HL-60 (cell line): ENCODE results near the gene SLC22A1.

Experiments used
- DNase-seq, 2 experiments: peaks; one replicate each; pipeline ENCODE4 v3.0.0-alpha.2; 2010 to 2020; ENCODE audit warnings: low read depth in 1 of 2, low spot score in 1 of 2
- H3K27ac ChIP-seq: fragments of 250-450 bp; sonication (Bioruptor Pico); replicated peaks from 2 replicates; pipeline ENCODE4 v1.5.1; 2020; ENCODE audit warnings: mild to moderate bottlenecking, moderate library complexity
- H3K27me3 ChIP-seq: fragments of 250-450 bp; sonication (Bioruptor Pico); 2 replicates; pipeline ENCODE4 v1.5.1; 2021; ENCODE audit warnings: mild to moderate bottlenecking, moderate library complexity; ENCODE audit not compliant: insufficient read depth, poor library complexity, severe bottlenecking
- H3K4me3 ChIP-seq: replicated peaks from 2 replicates; pipeline ENCODE4 v1.5.1; 2011; ENCODE audit warnings: mild to moderate bottlenecking, control low read depth, low read length; ENCODE audit not compliant: insufficient read depth
- CTCF ChIP-seq: IDR thresholded peaks from one replicate; pipeline ENCODE4 v1.5.1; 2011; ENCODE audit warnings: low read length, control low read depth, inconsistent platforms; ENCODE audit not compliant: insufficient read depth
- GABPA ChIP-seq: IDR thresholded peaks from 2 replicates; pipeline ENCODE4 v1.6.1; 2012; ENCODE audit warnings: low read depth
- POLR2AphosphoS5 ChIP-seq: IDR thresholded peaks from 2 replicates; pipeline ENCODE4 v1.6.1; 2012; ENCODE audit warnings: low read depth
- SPI1 ChIP-seq: IDR thresholded peaks from 2 replicates; pipeline ENCODE4 v1.6.1; 2012; ENCODE audit warnings: low read depth, mild to moderate bottlenecking, borderline replicate concordance
- TF ChIP-seq, protein P1 (sequence below): IDR thresholded peaks from 2 replicates; pipeline ENCODE4 v1.6.1; 2012; ENCODE audit warnings: low read depth; ENCODE audit not compliant: insufficient replicate concordance

The SLC22A1 gene

GRCh38 chr6:160198606-160199211 lies 77.1 kb downstream of the SLC22A1 start:
- no peak overlapping the region for H3K27ac ChIP-seq
- H3K27me3 ChIP-seq, result peaks cover 2% of the 10 kb centered on the region
- H3K4me3 ChIP-seq, result no peak overlapping the region
- TF ChIP-seq GABPA, result no peak
- DNase-seq, result no peak

GRCh38 chr6:160201061-160201460 lies 79.4 kb downstream of the SLC22A1 start:
- no peak overlapping the region for H3K4me3 ChIP-seq
- H3K27me3 ChIP-seq, result peaks cover 2% of the 10 kb centered on the region
- DNase-seq, result no peak
- TF ChIP-seq, protein P1, sequence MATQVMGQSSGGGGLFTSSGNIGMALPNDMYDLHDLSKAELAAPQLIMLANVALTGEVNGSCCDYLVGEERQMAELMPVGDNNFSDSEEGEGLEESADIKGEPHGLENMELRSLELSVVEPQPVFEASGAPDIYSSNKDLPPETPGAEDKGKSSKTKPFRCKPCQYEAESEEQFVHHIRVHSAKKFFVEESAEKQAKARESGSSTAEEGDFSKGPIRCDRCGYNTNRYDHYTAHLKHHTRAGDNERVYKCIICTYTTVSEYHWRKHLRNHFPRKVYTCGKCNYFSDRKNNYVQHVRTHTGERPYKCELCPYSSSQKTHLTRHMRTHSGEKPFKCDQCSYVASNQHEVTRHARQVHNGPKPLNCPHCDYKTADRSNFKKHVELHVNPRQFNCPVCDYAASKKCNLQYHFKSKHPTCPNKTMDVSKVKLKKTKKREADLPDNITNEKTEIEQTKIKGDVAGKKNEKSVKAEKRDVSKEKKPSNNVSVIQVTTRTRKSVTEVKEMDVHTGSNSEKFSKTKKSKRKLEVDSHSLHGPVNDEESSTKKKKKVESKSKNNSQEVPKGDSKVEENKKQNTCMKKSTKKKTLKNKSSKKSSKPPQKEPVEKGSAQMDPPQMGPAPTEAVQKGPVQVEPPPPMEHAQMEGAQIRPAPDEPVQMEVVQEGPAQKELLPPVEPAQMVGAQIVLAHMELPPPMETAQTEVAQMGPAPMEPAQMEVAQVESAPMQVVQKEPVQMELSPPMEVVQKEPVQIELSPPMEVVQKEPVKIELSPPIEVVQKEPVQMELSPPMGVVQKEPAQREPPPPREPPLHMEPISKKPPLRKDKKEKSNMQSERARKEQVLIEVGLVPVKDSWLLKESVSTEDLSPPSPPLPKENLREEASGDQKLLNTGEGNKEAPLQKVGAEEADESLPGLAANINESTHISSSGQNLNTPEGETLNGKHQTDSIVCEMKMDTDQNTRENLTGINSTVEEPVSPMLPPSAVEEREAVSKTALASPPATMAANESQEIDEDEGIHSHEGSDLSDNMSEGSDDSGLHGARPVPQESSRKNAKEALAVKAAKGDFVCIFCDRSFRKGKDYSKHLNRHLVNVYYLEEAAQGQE, result no peak
- TF ChIP-seq CTCF, result no peak
- no peak overlapping the region for H3K27ac ChIP-seq

DNA sequence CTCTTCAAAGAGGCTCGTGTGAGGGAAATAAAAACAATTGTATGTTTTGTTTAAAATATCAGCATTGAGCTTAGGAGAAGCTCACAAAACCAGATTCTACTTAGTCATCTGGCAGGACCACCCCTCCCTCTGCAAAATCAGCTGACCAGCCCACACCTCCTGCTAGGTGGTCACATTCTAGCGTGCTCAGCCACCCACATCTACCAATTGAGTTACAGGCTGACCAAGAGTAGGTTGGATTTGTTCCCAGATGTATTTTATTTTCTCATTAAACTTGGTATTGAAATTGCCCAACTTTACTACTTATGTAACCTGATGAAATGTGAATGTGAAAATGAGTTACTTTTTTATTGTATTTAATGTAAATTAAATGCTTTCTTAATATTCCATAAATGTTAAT lies 80.8 kb downstream of the SLC22A1 start:
- no peak overlapping the region for H3K4me3 ChIP-seq
- no peak for DNase-seq
- H3K27ac ChIP-seq, result no peak overlapping the region
- H3K27me3 ChIP-seq, result no peaks in the 10 kb centered on the region
- TF ChIP-seq CTCF, result no peak
- no peak for TF ChIP-seq SPI1
- TF ChIP-seq GABPA, result no peak
- TF ChIP-seq, protein P1, result no peak
- TF ChIP-seq POLR2AphosphoS5, result no peak

- no peak overlapping the region for H3K27ac ChIP-seq
- no peak overlapping the region for H3K4me3 ChIP-seq
- no peak for DNase-seq
- TF ChIP-seq SPI1 (no peak), GABPA (no peak), CTCF (no peak), POLR2AphosphoS5 (no peak)
- TF ChIP-seq, protein P1, result no peak
- no peaks in the 10 kb centered on the region for H3K27me3 ChIP-seq
Measured at GRCh38 chr6:160203076-160203475, 81.5 kb downstream of the SLC22A1 start.
